ENCODE data around the gene ABCG1.

The ABCG1 gene

GRCh38 chr21:42276526-42277154, 57.7 kb downstream of the ABCG1 start:
- H3K27ac ChIP-seq (replicated peaks; ENCODE audit: low read length), result no peak overlapping the region
- peak overlapping the region; percentile 76 for H4K91ac ChIP-seq (ENCODE audit: low read depth, low read length, poor library complexity)
- no CpG with 5 or more reads among the region's 17 CpGs for WGBS, 2 donors (ENCODE audit: extremely low coverage in 2 of 2, insufficient read length in 2 of 2, insufficient replicate concordance in 1 of 2)
- H3K23ac ChIP-seq (ENCODE audit: low read depth, low read length, poor library complexity), result peak overlapping the region; percentile 76
- peaks cover 0 to 2% of the 10 kb centered on the region in 2 donors for H3K4me1 ChIP-seq (ENCODE audit: control insufficient read depth in 2 of 2, insufficient read depth in 1 of 2, low read depth in 1 of 2, low read length in 2 of 2)
- H4K8ac ChIP-seq (ENCODE audit: low read depth, low read length), result no peak overlapping the region
- H2BK5ac ChIP-seq (ENCODE audit: low read length), result peak overlapping the region; percentile 16
- peak overlapping the region; percentile 82 for H3K18ac ChIP-seq (ENCODE audit: low read length)
- H3K4ac ChIP-seq (ENCODE audit: low read length), result peak overlapping the region; percentile 5
- H3K36me3 ChIP-seq (replicated peaks in 1 of 2; ENCODE audit: control insufficient read depth in 2 of 2, insufficient read depth in 2 of 2, low read length in 2 of 2), result peaks cover 0 to 2% of the 10 kb centered on the region in 2 donors
- no peaks in the 10 kb centered on the region for H3K27me3 ChIP-seq (ENCODE audit: control insufficient read depth in 3 of 3, insufficient read depth in 3 of 3, low read depth in 1 of 3, low read length in 3 of 3)
- H3K9ac ChIP-seq (ENCODE audit: low read depth, low read length, poor library complexity), result peak overlapping the region; percentile 64
- no peak overlapping the region for H3K4me3 ChIP-seq (ENCODE audit: low read length in 2 of 2)
- H3K14ac ChIP-seq (ENCODE audit: low read length), result no peak overlapping the region
- no peak for DNase-seq (ENCODE audit: low spot score)
- no peak overlapping the region for H2AFZ ChIP-seq (ENCODE audit: low read length)
- H3K9me3 ChIP-seq (replicated peaks in 1 of 2; ENCODE audit: control insufficient read depth in 2 of 2, insufficient read depth in 1 of 2, low read depth in 1 of 2, low read length in 2 of 2), result no peaks in the 10 kb centered on the region
- no peaks in the 10 kb centered on the region for H3K79me1 ChIP-seq (ENCODE audit: low read depth, low read length)
- H2BK15ac ChIP-seq (ENCODE audit: low read length), result peak overlapping the region; percentile 77
- H2AK5ac ChIP-seq (ENCODE audit: low read depth, low read length), result no peak overlapping the region
- no peak overlapping the region for H2BK120ac ChIP-seq (ENCODE audit: low read depth, low read length)
- no peak overlapping the region for H3K4me2 ChIP-seq (ENCODE audit: insufficient read depth, low read length, poor library complexity, severe bottlenecking)
- H2BK12ac ChIP-seq (ENCODE audit: low read length), result no peak overlapping the region

- Histone ChIP-seq H3K79me1 (ENCODE audit: low read depth, low read length) (no peaks in the 10 kb centered on the region), H3K4me3 (ENCODE audit: low read length in 2 of 2) (no peak overlapping the region), H3K27me3 (ENCODE audit: control insufficient read depth in 3 of 3, insufficient read depth in 3 of 3, low read depth in 1 of 3, low read length in 3 of 3) (no peaks in the 10 kb centered on the region), H3K23ac (ENCODE audit: low read depth, low read length, poor library complexity) (no peak overlapping the region), H3K4me2 (ENCODE audit: insufficient read depth, low read length, poor library complexity, severe bottlenecking) (no peak overlapping the region), H4K91ac (ENCODE audit: low read depth, low read length, poor library complexity) (no peak overlapping the region), H2AK5ac (ENCODE audit: low read depth, low read length) (no peak overlapping the region), H3K14ac (ENCODE audit: low read length) (no peak overlapping the region), H2BK15ac (ENCODE audit: low read length) (no peak overlapping the region), H2BK12ac (ENCODE audit: low read length) (no peak overlapping the region), H4K8ac (ENCODE audit: low read depth, low read length) (no peak overlapping the region), H3K18ac (ENCODE audit: low read length) (no peak overlapping the region), H2BK120ac (ENCODE audit: low read depth, low read length) (no peak overlapping the region), H2BK5ac (ENCODE audit: low read length) (no peak overlapping the region), H3K9ac (ENCODE audit: low read depth, low read length, poor library complexity) (no peak overlapping the region), H3K4ac (ENCODE audit: low read length) (no peak overlapping the region), H3K9me3 (replicated peaks in 1 of 2; ENCODE audit: control insufficient read depth in 2 of 2, insufficient read depth in 1 of 2, low read depth in 1 of 2, low read length in 2 of 2) (no peaks in the 10 kb centered on the region), H3K4me1 (ENCODE audit: control insufficient read depth in 2 of 2, insufficient read depth in 1 of 2, low read depth in 1 of 2, low read length in 2 of 2) (peaks cover 0 to 2% of the 10 kb centered on the region in 2 donors), H3K36me3 (replicated peaks in 1 of 2; ENCODE audit: control insufficient read depth in 2 of 2, insufficient read depth in 2 of 2, low read length in 2 of 2) (peaks cover 0 to 2% of the 10 kb centered on the region in 2 donors), H3K27ac (replicated peaks; ENCODE audit: low read length) (no peak overlapping the region), H2AFZ (ENCODE audit: low read length) (no peak overlapping the region)
- no peak for DNase-seq (ENCODE audit: low spot score)
- no CpG with 5 or more reads among the region's 4 CpGs for WGBS, 2 donors (ENCODE audit: extremely low coverage in 2 of 2, insufficient read length in 2 of 2, insufficient replicate concordance in 1 of 2)
Observed at GRCh38 chr21:42277593-42277992, 58.7 kb downstream of the ABCG1 start.

GRCh38 chr21:42278451-42279149, 59.7 kb downstream of the ABCG1 start:
- H3K9me3 ChIP-seq (replicated peaks in 1 of 2; ENCODE audit: control insufficient read depth in 2 of 2, insufficient read depth in 1 of 2, low read depth in 1 of 2, low read length in 2 of 2), result no peaks in the 10 kb centered on the region
- DNase-seq (ENCODE audit: low spot score), result no peak
- H3K4me2 ChIP-seq (ENCODE audit: insufficient read depth, low read length, poor library complexity, severe bottlenecking), result no peak overlapping the region
- no peak overlapping the region for H2BK120ac ChIP-seq (ENCODE audit: low read depth, low read length)
- H3K23ac ChIP-seq (ENCODE audit: low read depth, low read length, poor library complexity), result no peak overlapping the region
- no peak overlapping the region for H3K14ac ChIP-seq (ENCODE audit: low read length)
- H3K79me1 ChIP-seq (ENCODE audit: low read depth, low read length), result no peaks in the 10 kb centered on the region
- H2BK15ac ChIP-seq (ENCODE audit: low read length), result peak overlapping the region; percentile 81
- H2AK5ac ChIP-seq (ENCODE audit: low read depth, low read length), result peak overlapping the region; percentile 48
- peak overlapping the region; percentile 83 for H3K18ac ChIP-seq (ENCODE audit: low read length)
- peak overlapping the region; percentile 39 for H2BK5ac ChIP-seq (ENCODE audit: low read length)
- H3K4ac ChIP-seq (ENCODE audit: low read length), result no peak overlapping the region
- H3K27me3 ChIP-seq (ENCODE audit: control insufficient read depth in 3 of 3, insufficient read depth in 3 of 3, low read depth in 1 of 3, low read length in 3 of 3), result no peaks in the 10 kb centered on the region
- H2BK12ac ChIP-seq (ENCODE audit: low read length), result peak overlapping the region; percentile 73
- H2AFZ ChIP-seq (ENCODE audit: low read length), result no peak overlapping the region
- H4K8ac ChIP-seq (ENCODE audit: low read depth, low read length), result peak overlapping the region; percentile 43
- peak overlapping the region; percentile 24 for H4K91ac ChIP-seq (ENCODE audit: low read depth, low read length, poor library complexity)
- no CpG with 5 or more reads among the region's 19 CpGs for WGBS, 2 donors (ENCODE audit: extremely low coverage in 2 of 2, insufficient read length in 2 of 2, insufficient replicate concordance in 1 of 2)
- no peak overlapping the region for H3K9ac ChIP-seq (ENCODE audit: low read depth, low read length, poor library complexity)
- no peak overlapping the region for H3K27ac ChIP-seq (replicated peaks; ENCODE audit: low read length)
- peaks cover 0 to 2% of the 10 kb centered on the region in 2 donors for H3K4me1 ChIP-seq (ENCODE audit: control insufficient read depth in 2 of 2, insufficient read depth in 1 of 2, low read depth in 1 of 2, low read length in 2 of 2)
- H3K4me3 ChIP-seq (ENCODE audit: low read length in 2 of 2), result no peak overlapping the region
- H3K36me3 ChIP-seq (replicated peaks in 1 of 2; ENCODE audit: control insufficient read depth in 2 of 2, insufficient read depth in 2 of 2, low read length in 2 of 2), result peaks cover 0 to 2% of the 10 kb centered on the region in 2 donors

- H2BK12ac ChIP-seq (ENCODE audit: low read length), result peak overlapping the region; percentile 31
- H3K4me2 ChIP-seq (ENCODE audit: insufficient read depth, low read length, poor library complexity, severe bottlenecking), result no peak overlapping the region
- peaks cover 0 to 2% of the 10 kb centered on the region in 2 donors for H3K36me3 ChIP-seq (replicated peaks in 1 of 2; ENCODE audit: control insufficient read depth in 2 of 2, insufficient read depth in 2 of 2, low read length in 2 of 2)
- no peak overlapping the region for H3K14ac ChIP-seq (ENCODE audit: low read length)
- no peak overlapping the region for H3K27ac ChIP-seq (replicated peaks; ENCODE audit: low read length)
- H3K27me3 ChIP-seq (ENCODE audit: control insufficient read depth in 3 of 3, insufficient read depth in 3 of 3, low read depth in 1 of 3, low read length in 3 of 3), result no peaks in the 10 kb centered on the region
- H3K9ac ChIP-seq (ENCODE audit: low read depth, low read length, poor library complexity), result no peak overlapping the region
- no CpG with 5 or more reads among the region's 20 CpGs for WGBS, 2 donors (ENCODE audit: extremely low coverage in 2 of 2, insufficient read length in 2 of 2, insufficient replicate concordance in 1 of 2)
- H2BK15ac ChIP-seq (ENCODE audit: low read length), result peak overlapping the region; percentile 81
- H3K79me1 ChIP-seq (ENCODE audit: low read depth, low read length), result no peaks in the 10 kb centered on the region
- no peak overlapping the region for H3K4ac ChIP-seq (ENCODE audit: low read length)
- no peak overlapping the region for H2AFZ ChIP-seq (ENCODE audit: low read length)
- no peak overlapping the region for H2BK120ac ChIP-seq (ENCODE audit: low read depth, low read length)
- peak overlapping the region; percentile 39 for H2BK5ac ChIP-seq (ENCODE audit: low read length)
- no peak for DNase-seq (ENCODE audit: low spot score)
- H3K4me3 ChIP-seq (ENCODE audit: low read length in 2 of 2), result no peak overlapping the region
- peak overlapping the region; percentile 48 for H2AK5ac ChIP-seq (ENCODE audit: low read depth, low read length)
- peak overlapping the region; percentile 83 for H3K18ac ChIP-seq (ENCODE audit: low read length)
- H3K23ac ChIP-seq (ENCODE audit: low read depth, low read length, poor library complexity), result peak overlapping the region; percentile 53
- H3K4me1 ChIP-seq (ENCODE audit: control insufficient read depth in 2 of 2, insufficient read depth in 1 of 2, low read depth in 1 of 2, low read length in 2 of 2), result peaks cover 0 to 2% of the 10 kb centered on the region in 2 donors
- H4K91ac ChIP-seq (ENCODE audit: low read depth, low read length, poor library complexity), result no peak overlapping the region
- peak overlapping the region; percentile 43 for H4K8ac ChIP-seq (ENCODE audit: low read depth, low read length)
- H3K9me3 ChIP-seq (replicated peaks in 1 of 2; ENCODE audit: control insufficient read depth in 2 of 2, insufficient read depth in 1 of 2, low read depth in 1 of 2, low read length in 2 of 2), result no peaks in the 10 kb centered on the region
Observed at GRCh38 chr21:42279341-42279871, 60.5 kb downstream of the ABCG1 start.

All from neuronal stem cell (in vitro differentiated cells).